H9 (cell line): ENCODE data around the gene FETUB. TPM values are rescaled to one million over a fixed set of nuclear protein-coding genes. Genes with fewer than 3 reads are reported as not detected.

Experiments
- DNase-seq: peaks from one replicate; pipeline ENCODE4 v3.0.0-alpha.2; 2017
- H2AFZ ChIP-seq: one replicate; pipeline ENCODE4 v1.6.1; 2013; ENCODE audit warnings: mild to moderate bottlenecking, low read length, control low read depth, moderate library complexity
- H2AK5ac ChIP-seq: 2 replicates; pipeline ENCODE4 v1.6.1; 2013; ENCODE audit warnings: low read length, control low read depth, mixed read lengths; ENCODE audit not compliant: insufficient read length
- H2BK120ac ChIP-seq: one replicate; pipeline ENCODE4 v1.6.1; 2013; ENCODE audit warnings: low read depth, mild to moderate bottlenecking, low read length, control low read depth, inconsistent platforms; ENCODE audit not compliant: poor library complexity, severe bottlenecking
- H2BK12ac ChIP-seq: 2 replicates; pipeline ENCODE4 v1.6.1; 2013; ENCODE audit warnings: low read length, control low read depth, mixed read lengths, low read depth; ENCODE audit not compliant: insufficient read length
- H2BK15ac ChIP-seq: 2 replicates; pipeline ENCODE4 v1.6.1; 2013; ENCODE audit warnings: low read depth, low read length, control low read depth
- H2BK20ac ChIP-seq: one replicate; pipeline ENCODE4 v1.6.1; 2013; ENCODE audit warnings: low read depth, mild to moderate bottlenecking, low read length, control low read depth, inconsistent platforms; ENCODE audit not compliant: poor library complexity, severe bottlenecking
- H2BK5ac ChIP-seq: 2 replicates; pipeline ENCODE4 v1.6.1; 2013; ENCODE audit warnings: low read length, control low read depth, mixed read lengths; ENCODE audit not compliant: insufficient read length
- H3K14ac ChIP-seq: 2 replicates; pipeline ENCODE4 v1.6.1; 2013; ENCODE audit warnings: low read length, control low read depth; ENCODE audit not compliant: insufficient read depth
- H3K18ac ChIP-seq: 2 replicates; pipeline ENCODE4 v1.6.1; 2013; ENCODE audit warnings: low read depth, mild to moderate bottlenecking, mixed read lengths, low read length, control low read depth; ENCODE audit not compliant: insufficient read length
- H3K23ac ChIP-seq: 2 replicates; pipeline ENCODE4 v1.6.1; 2013; ENCODE audit warnings: low read length, control low read depth, mixed read lengths, low read depth; ENCODE audit not compliant: insufficient read length
- H3K23me2 ChIP-seq: 2 replicates; pipeline ENCODE4 v1.6.1; 2013; ENCODE audit warnings: low read depth, mild to moderate bottlenecking, mixed read lengths, low read length, control low read depth; ENCODE audit not compliant: insufficient read length, poor library complexity, severe bottlenecking
- H3K27ac ChIP-seq: 2 replicates; pipeline ENCODE4 v1.5.1; 2013; ENCODE audit warnings: low read length, control low read depth, mixed read lengths, low read depth; ENCODE audit not compliant: insufficient read length
- H3K27me3 ChIP-seq: 2 replicates; pipeline ENCODE4 v1.6.1; 2013; ENCODE audit warnings: low read length, control low read depth, inconsistent platforms; ENCODE audit not compliant: insufficient read depth
- H3K4ac ChIP-seq: 2 replicates; pipeline ENCODE4 v1.6.1; 2013; ENCODE audit warnings: low read depth, mild to moderate bottlenecking, control low read depth, inconsistent platforms, low read length, moderate library complexity
- H3K4me1 ChIP-seq: 2 replicates; pipeline ENCODE4 v1.6.1; 2013; ENCODE audit warnings: low read length, control low read depth, inconsistent platforms; ENCODE audit not compliant: insufficient read depth
- H3K4me2 ChIP-seq: 2 replicates; pipeline ENCODE4 v1.6.1; 2013; ENCODE audit warnings: low read length, control low read depth, mixed read lengths; ENCODE audit not compliant: insufficient read length, insufficient read depth
- H3K56ac ChIP-seq: 2 replicates; pipeline ENCODE4 v1.6.1; 2013; ENCODE audit warnings: low read depth, mild to moderate bottlenecking, mixed read lengths, low read length, control low read depth; ENCODE audit not compliant: insufficient read length
- H3K79me1 ChIP-seq: 2 replicates; pipeline ENCODE4 v1.6.1; 2013; ENCODE audit warnings: low read depth, mild to moderate bottlenecking, moderate library complexity, low read length, control low read depth, inconsistent platforms; ENCODE audit not compliant: insufficient read depth, poor library complexity, severe bottlenecking
- H3K79me2 ChIP-seq: 2 replicates; pipeline ENCODE4 v1.6.1; 2013; ENCODE audit warnings: low read length, control low read depth, inconsistent platforms; ENCODE audit not compliant: insufficient read depth
- H3K9ac ChIP-seq: 2 replicates; pipeline ENCODE4 v1.6.1; 2013; ENCODE audit warnings: low read length, control low read depth, mixed read lengths; ENCODE audit not compliant: insufficient read length; ENCODE audit errors: extremely low read depth
- H3K9me3 ChIP-seq: one replicate; pipeline ENCODE4 v1.6.1; 2013; ENCODE audit warnings: low read depth, low read length, inconsistent platforms; ENCODE audit not compliant: control insufficient read depth
- H3T11ph ChIP-seq: one replicate; pipeline ENCODE4 v1.6.1; 2013; ENCODE audit warnings: mild to moderate bottlenecking, low read length, control low read depth, inconsistent platforms
- H4K20me1 ChIP-seq: one replicate; pipeline ENCODE4 v1.6.1; 2013; ENCODE audit not compliant: control insufficient read depth, insufficient read length, insufficient read depth
- H4K5ac ChIP-seq: 2 replicates; pipeline ENCODE4 v1.6.1; 2013; ENCODE audit warnings: low read depth, mild to moderate bottlenecking, mixed read lengths, low read length, control low read depth; ENCODE audit not compliant: insufficient read length
- H4K8ac ChIP-seq: replicated peaks from 2 replicates; pipeline ENCODE4 v1.6.1; 2013; ENCODE audit warnings: low read length, control low read depth, mixed read lengths, low read depth; ENCODE audit not compliant: insufficient read length
- H4K91ac ChIP-seq: 2 replicates; pipeline ENCODE4 v1.6.1; 2013; ENCODE audit warnings: low read depth, mild to moderate bottlenecking, moderate library complexity, mixed read lengths, low read length, control low read depth; ENCODE audit not compliant: insufficient read length
- H3K27ac Mint-ChIP-seq, 3 experiments: 2 replicates in 2 of 3; 3 replicates in 1 of 3; pipeline ENCODE4 v1.8.0; 2020 to 2021; ENCODE audit warnings: mixed read lengths in 3 of 3, mild to moderate bottlenecking in 1 of 3, moderate library complexity in 1 of 3
- H3K27me3 Mint-ChIP-seq: 2 replicates; pipeline ENCODE4 v1.8.0; 2021; ENCODE audit warnings: low read depth, mild to moderate bottlenecking, moderate library complexity, mixed read lengths
- H3K36me3 Mint-ChIP-seq, 3 experiments: 2 replicates in 2 of 3; 3 replicates in 1 of 3; pipeline ENCODE4 v1.8.0; 2020 to 2021; ENCODE audit warnings: low read depth in 3 of 3, mixed read lengths in 3 of 3; ENCODE audit not compliant: insufficient read depth in 1 of 3
- H3K4me1 Mint-ChIP-seq, 2 experiments: 2 replicates each; pipeline ENCODE4 v1.8.0; 2020; ENCODE audit warnings: mixed read lengths in 2 of 2
- H3K4me3 Mint-ChIP-seq, 2 experiments: 2 replicates in 1 of 2; 3 replicates in 1 of 2; pipeline ENCODE4 v1.8.0; 2020 to 2021; ENCODE audit warnings: mild to moderate bottlenecking in 2 of 2, mixed read lengths in 2 of 2, moderate library complexity in 1 of 2
- H3K9me3 Mint-ChIP-seq, 2 experiments: 2 replicates in 1 of 2; 3 replicates in 1 of 2; pipeline ENCODE4 v1.8.0; 2020; ENCODE audit warnings: mild to moderate bottlenecking in 2 of 2, mixed read lengths in 2 of 2, moderate library complexity in 1 of 2
- WGBS: extraction: QIAGEN DNeasy Blood & Tissue Kit; methylation state at CpG from one replicate; pipeline ENCODE4 v1.1.7; 2013; ENCODE audit warnings: missing lambda C conversion rate, low lambda C conversion rate, mixed read lengths; ENCODE audit not compliant: insufficient read length; ENCODE audit errors: extremely low coverage; 5-methylcytosine and 5-hydroxymethylcytosine counted together
- total RNA-seq: library from RNA; stranded (reverse); gene quantifications from 2 replicates; pipeline ENCODE4 v1.2.1, GENCODE V29; 2021
- TF ChIP-seq, protein P1 (sequence below): fragments of 200-600 bp; sonication (generic); conservative IDR thresholded peaks from 3 replicates; pipeline ENCODE4 v1.8.0; 2021; ENCODE audit warnings: antibody characterized with exemption, mild to moderate bottlenecking

Gene FETUB
- total RNA-seq, 1 experiment from 2014 or later, result not detected

DNA sequence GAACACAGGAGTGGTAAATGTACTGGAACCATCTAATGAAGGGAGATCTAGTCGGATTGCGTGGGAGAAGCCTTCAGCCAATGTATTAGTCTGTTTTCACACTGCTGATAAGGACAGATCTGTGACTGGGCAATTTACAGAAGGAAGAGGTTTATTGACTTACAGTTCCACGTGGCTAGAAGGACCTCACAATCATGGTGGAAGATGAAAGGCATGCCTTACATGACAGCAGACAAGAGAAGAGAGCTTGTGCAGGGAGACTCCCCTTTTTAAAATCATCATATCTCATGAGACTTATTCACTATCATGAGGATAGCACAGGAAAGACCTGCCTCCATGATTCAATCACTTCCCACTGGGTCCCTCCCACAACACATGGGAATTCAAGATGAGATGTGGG lies 42.6 kb downstream of the FETUB start:
- no peak overlapping the region for H3K4ac ChIP-seq
- peaks cover 1% of the 10 kb centered on the region for H3K27me3 Mint-ChIP-seq
- H3K36me3 Mint-ChIP-seq, result peaks cover 5 to 12% (median 10%) of the 10 kb centered on the region in 3 experiments

More for the DNA sequence above, 42.6 kb downstream of the FETUB start:
- no peak overlapping the region for H3K4me3 Mint-ChIP-seq
- Histone ChIP-seq H3K23me2 (no peaks in the 10 kb centered on the region), H4K20me1 (no peaks in the 10 kb centered on the region), H3K9me3 (no peaks in the 10 kb centered on the region), H2BK5ac (no peak overlapping the region), H3K56ac (no peak overlapping the region), H3K27ac (no peak overlapping the region), H2BK15ac (no peak overlapping the region), H3K27me3 (no peaks in the 10 kb centered on the region), H4K91ac (no peak overlapping the region), H3T11ph (no peak overlapping the region), H3K79me2 (no peaks in the 10 kb centered on the region), H3K14ac (no peak overlapping the region), H2BK12ac (no peak overlapping the region), H3K79me1 (no peaks in the 10 kb centered on the region), H3K4me2 (no peak overlapping the region), H3K4me1 (no peaks in the 10 kb centered on the region), H2AFZ (no peak overlapping the region), H2BK20ac (no peak overlapping the region), H3K18ac (no peak overlapping the region), H3K9ac (no peak overlapping the region), H3K23ac (no peak overlapping the region), H4K8ac (no peak overlapping the region), H2BK120ac (no peak overlapping the region), H2AK5ac (no peak overlapping the region), H4K5ac (no peak overlapping the region)
- no CpG with 5 or more reads among the region's 3 CpGs for WGBS
- H3K9me3 Mint-ChIP-seq, result peaks cover 13 to 20% of the 10 kb centered on the region in 2 experiments
- H3K4me1 Mint-ChIP-seq, result peaks cover 0 to 9% of the 10 kb centered on the region in 2 experiments; a peak in 2 of 4 replicates
- DNase-seq, result no peak
- no peak overlapping the region for H3K27ac Mint-ChIP-seq
- TF ChIP-seq, protein P1, sequence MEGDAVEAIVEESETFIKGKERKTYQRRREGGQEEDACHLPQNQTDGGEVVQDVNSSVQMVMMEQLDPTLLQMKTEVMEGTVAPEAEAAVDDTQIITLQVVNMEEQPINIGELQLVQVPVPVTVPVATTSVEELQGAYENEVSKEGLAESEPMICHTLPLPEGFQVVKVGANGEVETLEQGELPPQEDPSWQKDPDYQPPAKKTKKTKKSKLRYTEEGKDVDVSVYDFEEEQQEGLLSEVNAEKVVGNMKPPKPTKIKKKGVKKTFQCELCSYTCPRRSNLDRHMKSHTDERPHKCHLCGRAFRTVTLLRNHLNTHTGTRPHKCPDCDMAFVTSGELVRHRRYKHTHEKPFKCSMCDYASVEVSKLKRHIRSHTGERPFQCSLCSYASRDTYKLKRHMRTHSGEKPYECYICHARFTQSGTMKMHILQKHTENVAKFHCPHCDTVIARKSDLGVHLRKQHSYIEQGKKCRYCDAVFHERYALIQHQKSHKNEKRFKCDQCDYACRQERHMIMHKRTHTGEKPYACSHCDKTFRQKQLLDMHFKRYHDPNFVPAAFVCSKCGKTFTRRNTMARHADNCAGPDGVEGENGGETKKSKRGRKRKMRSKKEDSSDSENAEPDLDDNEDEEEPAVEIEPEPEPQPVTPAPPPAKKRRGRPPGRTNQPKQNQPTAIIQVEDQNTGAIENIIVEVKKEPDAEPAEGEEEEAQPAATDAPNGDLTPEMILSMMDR, result no peak
